T-helper 9 cell (primary cell): ENCODE results near the gene NUP54.

Experiments
- DNase-seq: peaks from one replicate; pipeline ENCODE4 v3.0.0-alpha.2; 2020
- total RNA-seq, 2 donors: gene quantifications; one replicate each; lab custom pipeline; 2026; lab: John Stamatoyannopoulos, UW

The NUP54 gene
- 51.6 to 63.9 reads per million in 2 donors for total RNA-seq

- DNase-seq: peak; percentile 88
Measured at GRCh38 chr4:76148142-76148865, at the start of gene NUP54. Gene NUP54, minus strand, starts transcription at chr4:76148397. Its CDS starts 23 bp downstream, at chr4:76148374.

- DNase-seq: no peak
Measured at GRCh38 chr4:76197031-76197743, 49.0 kb upstream of the NUP54 start.

- no peak for DNase-seq
Measured at GRCh38 chr4:76196376-76196775, 48.2 kb upstream of the NUP54 start.

- no peak for DNase-seq
Measured at GRCh38 chr4:76195326-76195725, 47.1 kb upstream of the NUP54 start.

- DNase-seq: no peak
Measured at GRCh38 chr4:76194325-76194724, 46.1 kb upstream of the NUP54 start.

GRCh38 chr4:76192236-76192635 lies 44.0 kb upstream of the NUP54 start:
- DNase-seq: no peak

GRCh38 chr4:76188557-76188956 lies 40.4 kb upstream of the NUP54 start:
- DNase-seq: no peak

- DNase-seq: no peak
Measured at GRCh38 chr4:76188149-76188548, 40.0 kb upstream of the NUP54 start.

- DNase-seq: no peak
Measured at GRCh38 chr4:76187152-76187551, 39.0 kb upstream of the NUP54 start.

GRCh38 chr4:76182463-76182862 lies 34.3 kb upstream of the NUP54 start:
- no peak for DNase-seq

GRCh38 chr4:76179398-76180318 lies 31.5 kb upstream of the NUP54 start:
- DNase-seq: peak; percentile 77

- DNase-seq: no peak
Measured at GRCh38 chr4:76178296-76178695, 30.1 kb upstream of the NUP54 start.

- DNase-seq: no peak
Measured at GRCh38 chr4:76177709-76178108, 29.5 kb upstream of the NUP54 start.

- DNase-seq: no peak
Measured at GRCh38 chr4:76175336-76175735, 27.1 kb upstream of the NUP54 start.

- no peak for DNase-seq
Measured at GRCh38 chr4:76174216-76174615, 26.0 kb upstream of the NUP54 start.

- no peak for DNase-seq
Measured at GRCh38 chr4:76168688-76169087, 20.5 kb upstream of the NUP54 start.

- DNase-seq: no peak
Measured at GRCh38 chr4:76166480-76166879, 18.3 kb upstream of the NUP54 start.

- DNase-seq: no peak
Measured at GRCh38 chr4:76160355-76160754, 12.2 kb upstream of the NUP54 start.

- DNase-seq: no peak
Measured at GRCh38 chr4:76156635-76157034, 8.4 kb upstream of the NUP54 start.

GRCh38 chr4:76155979-76156378 lies 7.8 kb upstream of the NUP54 start:
- DNase-seq: no peak

GRCh38 chr4:76153356-76153755 lies 5.2 kb upstream of the NUP54 start:
- no peak for DNase-seq

GRCh38 chr4:76147454-76148141 lies 599 bp downstream of the NUP54 start:
- DNase-seq: peak; percentile 5

GRCh38 chr4:76144546-76144945 lies 3.7 kb downstream of the NUP54 start:
- DNase-seq: no peak
